HepG2 (cell line): ENCODE results near the gene GRPEL2.

ENCODE experiments used
- EZH2 ChIP-seq: conservative IDR thresholded peaks from 2 replicates; pipeline ENCODE4 v1.6.1; 2012; ENCODE audit warnings: mild to moderate bottlenecking, low read depth, low read length, moderate library complexity
- HNRNPUL1 ChIP-seq: fragments of 200-400 bp; formaldehyde crosslinking; IDR thresholded peaks from 2 replicates; pipeline ENCODE4 v1.6.1; 2017; ENCODE audit warnings: low read depth, mild to moderate bottlenecking, low read length, moderate library complexity
- MAFK ChIP-seq, 2 experiments: IDR thresholded peaks in 1 of 2; conservative IDR thresholded peaks in 1 of 2; 2 replicates each; pipeline ENCODE4 v1.6.1; 2011; ENCODE audit warnings: improper control_type of control experiment in 2 of 2, low read length in 2 of 2
- POLR2A ChIP-seq, 2 experiments: IDR thresholded peaks; 2 replicates each; pipeline ENCODE4 v1.6.1; 2011; ENCODE audit warnings: low read depth in 2 of 2, low read length in 2 of 2, mild to moderate bottlenecking in 1 of 2, moderate library complexity in 1 of 2; ENCODE audit not compliant: insufficient read depth in 1 of 2
- RAD21 ChIP-seq: fragments of 450-650 bp; formaldehyde crosslinking; IDR thresholded peaks from 2 replicates; pipeline ENCODE4 v1.5.0; 2020; ENCODE audit warnings: mild to moderate bottlenecking
- THYN1 ChIP-seq: sonication (generic); formaldehyde crosslinking; IDR thresholded peaks from 2 replicates; pipeline ENCODE4 v1.8.1; 2023; ENCODE audit warnings: low read depth, mild to moderate bottlenecking, moderate library complexity, missing genetic modification reagents, borderline replicate concordance
- TSC22D2 ChIP-seq: sonication (generic); formaldehyde crosslinking; IDR thresholded peaks from 2 replicates; pipeline ENCODE4 v1.5.1; 2020; ENCODE audit warnings: missing genetic modification reagents, mild to moderate bottlenecking, borderline replicate concordance
- ZNF792 ChIP-seq: IDR thresholded peaks from 2 replicates; pipeline ENCODE4 v1.6.1; 2016
- TF ChIP-seq, protein P1 (sequence below): IDR thresholded peaks from 2 replicates; pipeline ENCODE4 v1.6.1; 2016; ENCODE audit warnings: low read depth, missing genetic modification reagents, missing compliant biosample characterization
- TF ChIP-seq, protein P2 (sequence below): sonication (generic); formaldehyde crosslinking; IDR thresholded peaks from 2 replicates; pipeline ENCODE4 v1.5.0; 2020; ENCODE audit warnings: mild to moderate bottlenecking, missing genetic modification reagents, moderate library complexity

DNA sequence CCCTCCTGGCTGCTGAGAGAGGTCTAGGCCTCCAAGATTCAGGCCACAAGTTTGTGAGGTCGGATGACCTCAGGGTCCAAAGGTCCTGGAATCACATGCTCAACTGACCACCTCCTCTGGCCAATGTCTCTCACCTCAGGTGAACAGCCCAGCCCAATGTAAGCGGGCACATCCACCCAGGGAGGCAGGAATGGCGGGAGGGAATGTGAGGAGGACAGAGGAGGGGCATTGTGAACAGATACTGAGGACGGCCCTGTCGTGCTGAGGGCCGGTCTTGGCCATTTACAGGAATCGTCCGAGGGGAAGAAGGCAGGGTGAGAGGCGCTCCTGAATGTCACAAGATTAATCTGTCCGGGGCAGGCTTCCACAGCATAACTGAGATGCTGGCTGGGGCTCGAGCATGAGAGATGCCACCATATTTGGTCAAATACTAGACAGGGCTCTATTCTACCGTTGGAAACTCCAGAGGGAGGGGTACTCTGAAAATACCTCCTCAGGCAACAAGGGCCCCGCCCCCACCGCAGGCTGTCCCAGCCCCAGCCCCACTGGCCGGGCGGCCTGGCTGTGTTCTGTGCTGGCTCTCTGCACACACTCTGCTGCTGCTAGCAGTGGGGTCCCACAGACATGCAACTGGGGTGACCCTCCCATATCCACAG is 35.3 kb downstream of the GRPEL2 start:
- TF ChIP-seq HNRNPUL1 (no peak), TSC22D2 (CRISPR knock-in tag) (no peak), MAFK (conservative IDR thresholded peaks at IDR 0.05 in 1 of 2, IDR thresholded peaks at IDR 0.05 in 1 of 2; ENCODE audit: low read length in 2 of 2) (no peak), POLR2A (IDR thresholded peaks at IDR 0.05; ENCODE audit: insufficient read depth in 1 of 2, low read depth in 2 of 2, low read length in 2 of 2) (peak; percentile 26 to 69; a peak in 3 of 4 replicates), ZNF792 (0 out of 2 replicates have a peak, but pooled peaks have one; percentile 52), EZH2 (no peak), THYN1 (CRISPR knock-in tag) (no peak), RAD21 (CRISPR knock-in tag) (no peak)
- TF ChIP-seq, protein P1, sequence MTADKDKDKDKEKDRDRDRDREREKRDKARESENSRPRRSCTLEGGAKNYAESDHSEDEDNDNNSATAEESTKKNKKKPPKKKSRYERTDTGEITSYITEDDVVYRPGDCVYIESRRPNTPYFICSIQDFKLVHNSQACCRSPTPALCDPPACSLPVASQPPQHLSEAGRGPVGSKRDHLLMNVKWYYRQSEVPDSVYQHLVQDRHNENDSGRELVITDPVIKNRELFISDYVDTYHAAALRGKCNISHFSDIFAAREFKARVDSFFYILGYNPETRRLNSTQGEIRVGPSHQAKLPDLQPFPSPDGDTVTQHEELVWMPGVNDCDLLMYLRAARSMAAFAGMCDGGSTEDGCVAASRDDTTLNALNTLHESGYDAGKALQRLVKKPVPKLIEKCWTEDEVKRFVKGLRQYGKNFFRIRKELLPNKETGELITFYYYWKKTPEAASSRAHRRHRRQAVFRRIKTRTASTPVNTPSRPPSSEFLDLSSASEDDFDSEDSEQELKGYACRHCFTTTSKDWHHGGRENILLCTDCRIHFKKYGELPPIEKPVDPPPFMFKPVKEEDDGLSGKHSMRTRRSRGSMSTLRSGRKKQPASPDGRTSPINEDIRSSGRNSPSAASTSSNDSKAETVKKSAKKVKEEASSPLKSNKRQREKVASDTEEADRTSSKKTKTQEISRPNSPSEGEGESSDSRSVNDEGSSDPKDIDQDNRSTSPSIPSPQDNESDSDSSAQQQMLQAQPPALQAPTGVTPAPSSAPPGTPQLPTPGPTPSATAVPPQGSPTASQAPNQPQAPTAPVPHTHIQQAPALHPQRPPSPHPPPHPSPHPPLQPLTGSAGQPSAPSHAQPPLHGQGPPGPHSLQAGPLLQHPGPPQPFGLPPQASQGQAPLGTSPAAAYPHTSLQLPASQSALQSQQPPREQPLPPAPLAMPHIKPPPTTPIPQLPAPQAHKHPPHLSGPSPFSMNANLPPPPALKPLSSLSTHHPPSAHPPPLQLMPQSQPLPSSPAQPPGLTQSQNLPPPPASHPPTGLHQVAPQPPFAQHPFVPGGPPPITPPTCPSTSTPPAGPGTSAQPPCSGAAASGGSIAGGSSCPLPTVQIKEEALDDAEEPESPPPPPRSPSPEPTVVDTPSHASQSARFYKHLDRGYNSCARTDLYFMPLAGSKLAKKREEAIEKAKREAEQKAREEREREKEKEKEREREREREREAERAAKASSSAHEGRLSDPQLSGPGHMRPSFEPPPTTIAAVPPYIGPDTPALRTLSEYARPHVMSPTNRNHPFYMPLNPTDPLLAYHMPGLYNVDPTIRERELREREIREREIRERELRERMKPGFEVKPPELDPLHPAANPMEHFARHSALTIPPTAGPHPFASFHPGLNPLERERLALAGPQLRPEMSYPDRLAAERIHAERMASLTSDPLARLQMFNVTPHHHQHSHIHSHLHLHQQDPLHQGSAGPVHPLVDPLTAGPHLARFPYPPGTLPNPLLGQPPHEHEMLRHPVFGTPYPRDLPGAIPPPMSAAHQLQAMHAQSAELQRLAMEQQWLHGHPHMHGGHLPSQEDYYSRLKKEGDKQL: no peak
- TF ChIP-seq, protein P2, sequence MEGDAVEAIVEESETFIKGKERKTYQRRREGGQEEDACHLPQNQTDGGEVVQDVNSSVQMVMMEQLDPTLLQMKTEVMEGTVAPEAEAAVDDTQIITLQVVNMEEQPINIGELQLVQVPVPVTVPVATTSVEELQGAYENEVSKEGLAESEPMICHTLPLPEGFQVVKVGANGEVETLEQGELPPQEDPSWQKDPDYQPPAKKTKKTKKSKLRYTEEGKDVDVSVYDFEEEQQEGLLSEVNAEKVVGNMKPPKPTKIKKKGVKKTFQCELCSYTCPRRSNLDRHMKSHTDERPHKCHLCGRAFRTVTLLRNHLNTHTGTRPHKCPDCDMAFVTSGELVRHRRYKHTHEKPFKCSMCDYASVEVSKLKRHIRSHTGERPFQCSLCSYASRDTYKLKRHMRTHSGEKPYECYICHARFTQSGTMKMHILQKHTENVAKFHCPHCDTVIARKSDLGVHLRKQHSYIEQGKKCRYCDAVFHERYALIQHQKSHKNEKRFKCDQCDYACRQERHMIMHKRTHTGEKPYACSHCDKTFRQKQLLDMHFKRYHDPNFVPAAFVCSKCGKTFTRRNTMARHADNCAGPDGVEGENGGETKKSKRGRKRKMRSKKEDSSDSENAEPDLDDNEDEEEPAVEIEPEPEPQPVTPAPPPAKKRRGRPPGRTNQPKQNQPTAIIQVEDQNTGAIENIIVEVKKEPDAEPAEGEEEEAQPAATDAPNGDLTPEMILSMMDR (CRISPR knock-in tag): no peak
